Daoy (cell line): ENCODE measurements around the gene JMY. TPM values are rescaled to one million over a fixed set of nuclear protein-coding genes. Genes with fewer than 3 reads are reported as not detected.
A peak's percentile ranks its signal among the peaks of the same experiment; 100 is the strongest.

Source experiments
- DNase-seq: peaks from one replicate; pipeline ENCODE4 v3.0.0-alpha.2; 2015; ENCODE audit warnings: low read depth
- total RNA-seq: library from RNA; depleted of rRNA; stranded (reverse); fragments of >200 nt; shearing (Covaris generic); gene quantifications from 2 replicates; pipeline ENCODE4 v1.2.3, GENCODE V29; 2014; rRNA removed

The JMY gene
- total RNA-seq, 1 experiment from 2014 or later, result 5.8 TPM

DNA sequence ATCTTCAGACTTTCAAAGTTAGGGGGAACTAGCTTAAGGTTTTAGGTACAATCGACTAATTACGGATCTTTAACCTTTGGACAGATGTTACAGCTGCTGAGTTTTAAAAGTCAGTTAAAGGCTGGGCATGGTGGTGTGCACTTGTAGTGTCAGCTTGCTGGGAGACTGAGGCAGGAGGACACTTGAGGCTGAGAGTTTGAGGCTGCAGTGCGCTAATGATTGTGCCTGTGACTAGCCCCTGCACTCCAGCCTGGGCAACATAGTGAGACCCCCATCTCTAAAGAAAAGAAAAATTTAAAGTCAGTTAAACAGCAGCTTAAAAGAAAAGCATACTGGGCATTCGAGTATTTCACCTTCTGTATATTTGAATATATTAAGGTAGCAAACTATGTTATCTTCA lies 51.4 kb downstream of the JMY start:
- DNase-seq, result no peak

DNA sequence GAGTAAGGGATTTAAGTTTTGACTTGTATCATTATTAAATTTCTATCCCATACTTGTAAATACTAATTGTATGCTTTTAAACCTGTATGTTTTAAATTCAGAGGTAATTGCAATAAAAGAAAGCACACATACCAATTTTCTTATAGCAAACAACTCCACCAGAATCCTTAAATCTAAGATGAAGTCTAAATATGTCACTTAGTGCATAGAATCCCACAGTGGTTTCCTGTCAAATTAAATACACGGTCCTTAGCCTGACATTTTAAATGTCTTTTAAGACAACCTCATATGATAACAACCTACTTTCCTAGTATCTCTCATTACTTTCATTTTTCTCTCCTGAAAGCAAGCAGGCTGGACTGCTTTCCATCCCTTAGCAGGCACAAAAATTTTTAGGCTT lies 52.0 kb downstream of the JMY start:
- no peak for DNase-seq

DNA sequence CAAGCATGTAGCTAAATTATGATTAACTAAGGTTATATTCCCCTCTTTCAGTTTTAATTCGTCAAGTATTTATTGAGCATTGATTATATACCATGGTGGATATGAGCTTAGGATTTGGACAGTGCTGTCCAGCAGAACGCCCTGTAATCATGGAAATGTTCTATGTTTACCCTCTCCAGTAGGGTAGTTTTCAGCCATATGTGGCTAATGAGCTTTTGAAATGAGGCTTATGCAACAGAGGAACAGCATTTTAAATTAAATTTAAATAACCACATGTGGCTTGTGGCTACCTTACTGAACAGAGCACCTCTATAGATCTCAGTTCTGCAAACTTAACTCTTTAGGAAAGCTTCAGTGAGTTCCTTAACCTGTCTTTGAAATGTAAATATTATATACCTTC lies 59.1 kb downstream of the JMY start:
- no peak for DNase-seq

DNA sequence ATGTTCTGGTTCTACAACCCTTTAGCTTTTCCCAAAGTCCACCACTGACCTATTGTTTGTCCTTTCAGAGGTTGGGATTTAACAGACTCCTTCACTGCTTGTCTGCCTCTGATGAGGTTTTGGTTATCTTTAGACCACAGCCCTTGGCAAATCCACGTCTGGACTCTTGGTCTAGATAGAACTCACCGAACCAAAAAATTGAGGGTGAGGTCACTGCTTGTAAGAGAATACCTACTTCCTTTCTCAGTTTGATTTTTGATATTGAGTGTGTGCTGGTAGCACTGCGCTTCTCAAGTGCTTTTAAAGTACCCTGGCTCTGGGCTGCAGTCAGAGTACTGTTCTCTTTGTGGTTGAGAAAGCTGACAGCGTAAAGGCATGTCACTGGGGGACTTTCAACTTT lies 61.7 kb downstream of the JMY start:
- peak; percentile 43 for DNase-seq

DNA sequence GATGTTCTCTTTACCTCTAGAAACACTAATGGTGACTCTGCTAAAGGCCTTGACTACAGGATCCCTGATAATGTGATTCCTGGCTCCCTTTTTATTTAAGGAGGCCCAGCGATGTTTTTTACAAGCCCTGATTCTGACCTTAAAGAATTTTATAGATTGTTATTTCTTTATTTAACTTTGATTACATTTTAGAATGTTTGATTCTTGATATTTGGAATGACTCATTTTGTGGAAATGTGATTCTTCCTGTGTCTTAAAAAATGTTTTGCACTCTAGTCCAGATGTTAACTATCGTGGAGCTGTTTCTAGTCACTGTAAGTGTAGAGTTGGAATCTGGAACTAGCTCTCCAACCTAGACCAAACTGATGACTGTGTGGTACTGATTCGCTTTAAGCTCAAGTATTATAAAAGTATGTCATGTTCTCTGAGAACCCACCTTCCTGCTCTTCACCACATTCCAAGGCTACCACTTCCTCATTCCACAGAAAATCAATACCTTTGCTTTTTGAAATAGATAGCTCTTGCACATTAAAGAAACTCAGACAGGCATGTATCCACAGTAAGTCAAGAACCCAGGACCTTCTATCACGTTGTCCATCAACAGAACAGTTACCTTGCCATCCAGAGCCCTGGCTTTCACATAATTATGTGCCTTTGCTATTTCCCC lies 65.2 kb downstream of the JMY start:
- peak; percentile 4 for DNase-seq

DNA sequence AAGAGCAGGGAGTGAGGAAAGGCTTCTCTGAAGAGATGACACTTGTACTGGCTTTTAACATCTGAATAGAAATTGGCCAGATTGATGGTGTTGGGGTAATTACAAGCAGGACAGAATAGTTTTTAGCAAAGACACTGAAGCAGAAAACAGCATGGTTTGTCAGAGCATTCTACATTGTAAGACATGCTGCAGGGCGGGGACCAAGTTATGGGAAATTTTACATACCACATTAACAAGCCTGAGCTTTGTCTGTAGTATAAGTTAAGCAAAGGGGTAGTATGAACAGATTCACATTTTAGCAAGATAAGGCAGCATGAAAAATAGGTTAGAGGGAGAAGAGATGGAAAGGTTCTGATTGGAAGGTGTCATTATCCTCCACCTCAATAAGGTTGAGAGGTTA lies 66.5 kb downstream of the JMY start:
- DNase-seq, result no peak

DNA sequence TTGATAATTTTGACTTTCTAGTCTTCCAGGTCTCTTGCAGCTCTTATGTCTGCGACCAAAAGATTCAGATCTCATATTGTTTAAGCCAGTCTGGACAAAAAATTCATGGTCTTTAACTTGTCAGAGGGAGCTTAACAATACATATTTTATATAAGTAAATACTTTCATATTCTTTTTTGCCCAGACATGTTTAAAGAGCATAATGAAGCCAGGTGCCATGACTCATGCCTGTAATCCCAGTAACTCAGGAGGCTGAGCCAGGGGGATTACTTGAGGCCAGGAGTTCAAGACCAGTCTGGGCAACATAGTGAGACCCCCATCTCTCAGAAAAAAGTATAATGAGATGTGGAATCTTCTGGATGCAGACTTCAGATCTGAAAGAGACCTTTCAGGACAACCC lies 69.8 kb downstream of the JMY start:
- DNase-seq, result no peak

DNA sequence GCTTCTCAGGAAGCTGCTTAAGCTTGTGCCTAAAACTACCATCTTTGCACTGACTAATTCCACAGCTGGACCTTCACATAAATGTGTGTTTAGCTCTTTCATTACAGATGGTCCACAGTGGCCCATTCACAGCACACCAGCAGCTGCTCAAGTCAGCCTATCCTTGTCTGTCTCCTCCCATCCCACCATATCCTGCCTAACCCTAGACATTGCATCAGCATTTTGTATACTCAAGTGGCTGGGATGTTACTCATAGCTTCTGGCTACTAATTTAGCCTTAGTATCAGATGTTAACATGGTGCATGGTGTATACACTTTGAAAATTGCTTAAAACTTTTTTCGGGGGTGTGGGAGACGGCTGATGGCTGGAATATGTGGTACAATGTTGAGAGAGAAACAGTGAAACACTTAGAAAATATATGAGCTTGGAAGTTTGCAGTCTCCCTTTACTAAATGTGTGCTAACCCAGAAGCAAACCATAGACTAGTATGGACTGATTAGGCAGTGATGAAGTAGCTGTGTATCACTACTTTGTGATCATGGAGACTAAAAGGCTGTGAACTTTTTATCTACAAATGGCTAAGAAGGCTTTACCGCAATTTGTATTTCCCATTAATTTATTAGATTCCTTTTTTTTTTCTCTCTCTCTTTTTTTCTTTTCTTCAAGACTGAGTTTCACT lies 83.1 kb downstream of the JMY start:
- DNase-seq, result peak; percentile 80

DNA sequence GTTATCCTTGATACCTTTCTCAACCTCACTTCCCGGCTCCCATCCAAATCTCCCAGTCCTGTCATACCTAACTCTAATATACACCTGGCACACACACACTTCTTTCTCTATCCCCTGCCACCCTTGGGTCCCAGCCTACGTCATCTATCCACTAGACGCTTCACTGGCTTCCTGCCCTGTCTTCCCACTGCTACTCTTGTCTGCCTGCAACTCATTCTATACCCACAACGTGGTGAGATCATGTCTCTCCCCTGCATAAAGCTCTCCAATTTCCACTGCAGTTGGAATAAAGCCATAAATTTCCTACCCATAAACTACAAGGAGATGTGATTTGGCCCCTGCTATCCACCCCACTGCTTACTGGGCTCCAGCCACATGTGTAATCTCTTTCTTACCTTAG lies 93.5 kb downstream of the JMY start:
- DNase-seq, result no peak

DNA sequence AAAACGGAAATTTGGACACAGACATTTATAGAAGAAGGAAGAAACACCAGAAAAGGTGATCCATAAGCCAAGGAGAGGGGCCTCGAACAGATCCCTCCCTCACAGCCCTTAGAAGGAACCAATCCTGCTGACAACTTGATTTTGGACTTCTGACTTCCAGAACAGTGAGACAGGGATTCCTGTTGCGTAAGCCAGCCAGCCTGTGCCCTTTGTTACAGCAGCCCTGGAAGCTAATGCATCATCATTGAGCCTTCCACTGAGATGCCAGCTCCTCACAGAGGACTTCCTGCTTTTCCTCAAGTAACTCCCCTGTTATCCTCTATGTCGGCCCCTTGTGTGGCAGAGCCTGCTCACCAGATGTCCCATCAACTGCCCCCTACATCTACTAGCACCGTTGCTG lies 94.1 kb downstream of the JMY start:
- no peak for DNase-seq

DNA sequence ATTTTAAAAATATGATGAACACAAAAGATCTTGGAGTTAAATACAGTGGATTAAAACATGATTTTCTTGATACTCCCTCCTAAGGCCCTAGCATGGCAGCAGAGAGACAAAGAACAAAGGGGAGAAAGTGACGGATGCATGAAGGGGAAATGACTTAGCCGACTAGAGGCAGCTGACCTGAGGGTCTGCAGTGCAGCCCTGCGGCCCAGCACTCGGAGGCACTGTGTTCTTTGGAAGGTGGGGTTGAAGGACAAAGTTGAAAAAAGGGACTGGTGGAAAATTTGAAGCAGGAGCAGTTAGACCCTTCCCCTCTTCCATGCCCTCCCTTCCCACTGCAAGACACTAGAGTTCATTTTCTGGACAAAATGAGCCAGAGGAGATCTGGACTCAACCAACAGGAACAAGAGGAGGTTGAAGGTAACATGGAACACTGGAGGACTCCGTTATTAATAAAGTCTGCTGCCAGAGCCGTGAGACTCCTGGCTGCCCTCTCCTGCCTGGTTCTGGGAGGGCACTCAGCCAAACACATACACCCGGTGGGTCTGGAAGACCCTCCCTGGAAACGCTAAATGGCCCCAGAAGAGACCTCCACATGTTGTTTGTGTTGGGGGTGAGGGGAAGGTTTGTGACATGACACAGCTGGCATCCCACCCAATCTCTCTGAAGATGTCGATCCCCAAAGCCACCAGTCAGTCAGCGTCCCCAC lies 98.1 kb downstream of the JMY start:
- no peak for DNase-seq

DNA sequence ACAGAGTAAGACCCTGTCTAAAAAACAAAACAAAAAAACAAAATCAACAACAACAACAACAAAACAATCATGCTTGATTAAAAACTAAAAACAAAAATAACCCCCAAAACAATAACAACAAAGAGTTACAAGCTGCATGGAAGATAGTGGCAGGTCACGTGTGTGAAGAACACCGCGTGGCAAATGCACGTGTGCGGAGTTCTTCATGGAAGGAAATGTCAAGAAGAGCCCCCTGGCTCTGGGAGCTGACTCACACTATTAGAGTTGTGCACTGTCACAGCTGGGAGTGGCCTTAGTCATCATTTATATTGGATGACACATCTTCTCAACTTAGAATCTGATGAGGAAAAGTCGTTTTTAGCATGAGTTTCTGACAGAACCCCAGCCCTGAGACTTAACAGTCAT lies 110.5 kb downstream of the JMY start:
- DNase-seq, result peak; percentile 81

DNA sequence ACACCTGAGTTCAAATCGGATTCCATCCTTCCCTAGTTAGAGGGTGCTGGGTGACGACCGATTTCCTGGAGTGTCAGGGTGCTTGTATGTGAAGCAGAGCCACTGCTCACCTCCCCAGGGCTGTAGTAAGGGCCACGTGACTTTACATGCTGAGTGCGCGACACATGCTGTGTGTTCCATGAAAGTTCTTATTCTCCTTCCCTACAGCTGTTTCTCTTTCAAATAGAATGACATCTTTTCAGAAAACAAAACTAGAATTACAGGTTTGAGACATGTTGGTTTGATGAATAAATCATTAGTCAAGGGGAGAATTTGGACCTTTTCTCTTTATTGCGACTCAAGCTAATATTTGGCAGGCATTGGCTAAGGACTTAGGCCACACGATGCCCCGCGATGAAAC lies 113.1 kb downstream of the JMY start:
- DNase-seq, result no peak

DNA sequence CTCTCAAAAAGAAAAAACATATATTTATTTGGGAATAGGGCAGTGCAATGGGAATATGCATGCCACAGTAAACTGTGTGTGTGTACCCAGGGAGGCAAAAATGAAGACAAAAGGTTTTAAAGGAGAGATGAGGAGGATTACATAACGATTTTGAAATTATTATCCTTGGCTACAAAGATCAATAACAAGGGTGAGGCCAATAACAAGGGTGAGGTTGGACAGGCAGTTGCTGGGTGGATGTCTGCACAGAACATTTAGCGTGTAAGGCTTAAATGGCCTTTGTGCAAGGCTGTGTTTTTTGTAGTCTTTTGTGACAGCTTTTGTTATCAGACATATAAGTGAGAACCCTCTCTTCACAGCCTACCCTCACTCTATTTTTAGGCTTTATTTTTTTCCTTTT lies 114.0 kb downstream of the JMY start:
- no peak for DNase-seq

DNA sequence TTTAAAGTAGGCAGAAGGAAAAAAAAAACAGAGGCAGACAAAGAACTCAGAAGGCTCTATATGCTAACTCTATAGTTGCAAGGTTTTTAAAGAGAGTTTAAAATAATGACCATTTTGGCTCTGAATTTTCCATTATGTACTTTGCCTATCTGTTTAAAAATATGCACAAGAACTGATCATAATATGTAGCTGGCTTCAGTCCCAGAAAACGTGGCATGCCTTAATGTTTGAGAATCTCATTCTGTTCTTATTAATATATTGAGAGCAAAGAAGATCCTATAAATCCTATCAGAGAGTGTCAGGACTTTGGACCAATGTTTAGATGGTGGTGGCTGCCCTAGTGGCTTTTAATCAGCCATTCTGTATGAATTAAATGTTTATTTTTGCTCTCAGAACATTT lies 121.5 kb downstream of the JMY start:
- no peak for DNase-seq

Other genes starting within 250 kb of the JMY start
- gene DMGDH, start 166.5 kb upstream of the JMY start, total RNA-seq, result 0.18 and 0.74 TPM in 2 replicates
- gene BHMT2, start 166.4 kb upstream of the JMY start, total RNA-seq, result 3.4 and 8.0 TPM in 2 replicates
- gene BHMT, start 124.3 kb upstream of the JMY start, total RNA-seq, result not detected in 2 replicates